Activated T-cell treated with anti-CD3 and anti-CD28 coated beads, Interleukin-2, amount 50 U/mL, for 1 hour (primary cell): ENCODE measurements around the gene RUVBL2.
A peak's percentile ranks its signal among the peaks of the same experiment; 100 is the strongest.
"Not testable (repeated sequence)": the region's sequence is repeated elsewhere in the genome, so short reads cannot be mapped to it uniquely, and the experiment has no call there.

ENCODE experiments used
- DNase-seq: peaks from one replicate; pipeline ENCODE4 v3.0.0-alpha.2; 2020

Gene RUVBL2

GRCh38 chr19:49050376-49051033 lies 56.8 kb downstream of the RUVBL2 start:
- not testable (repeated sequence) for DNase-seq

GRCh38 chr19:49056101-49056901 lies 62.6 kb downstream of the RUVBL2 start:
- DNase-seq: peak; percentile 68

GRCh38 chr19:49056902-49057596 lies 63.4 kb downstream of the RUVBL2 start:
- DNase-seq: peak; percentile 31

GRCh38 chr19:49057636-49058234 lies 64.0 kb downstream of the RUVBL2 start, which contains the start of gene CGB7:
Gene CGB7 (minus strand): TSS chr19:49057749. CDS start chr19:49055375, 2,374 bp downstream.
- DNase-seq: peak; percentile 55

- no peak for DNase-seq
Measured at GRCh38 chr19:49058562-49058961, 64.9 kb downstream of the RUVBL2 start.

GRCh38 chr19:49059053-49059452 lies 65.4 kb downstream of the RUVBL2 start:
- DNase-seq: no peak

- no peak for DNase-seq
Measured at GRCh38 chr19:49061000-49061399, 67.3 kb downstream of the RUVBL2 start.

- DNase-seq: no peak
Measured at GRCh38 chr19:49061445-49061844, 67.8 kb downstream of the RUVBL2 start.

- DNase-seq: no peak
Measured at GRCh38 chr19:49064029-49064629, 70.4 kb downstream of the RUVBL2 start.

- no peak for DNase-seq
Measured at GRCh38 chr19:49064768-49065611, 71.3 kb downstream of the RUVBL2 start, which contains the start of gene NTF4. Gene NTF4 (minus strand): TSS chr19:49064818. CDS start chr19:49061997, 2,821 bp downstream.
